Lower leg skin (tissue), 4 donors: ENCODE data around the gene ILDR2. TPM values are rescaled to one million over a fixed set of nuclear protein-coding genes. Genes with fewer than 3 reads are reported as not detected.

Experiments used
- DNase-seq, 2 donors: peaks; one replicate each; pipeline ENCODE4 v3.0.0-alpha.2; 2019; ENCODE audit warnings: low spot score in 2 of 2
- H3K4me3 ChIP-seq: fragments of 200-600 bp; sonication (generic); 2 replicates; pipeline ENCODE4 v1.5.1; 2017; ENCODE audit warnings: mild to moderate bottlenecking, low read depth; ENCODE audit not compliant: poor library complexity, severe bottlenecking
- CTCF ChIP-seq, 3 donors: fragments of 450-650 bp; IDR thresholded peaks; one replicate each; pipeline ENCODE4 v1.5.1; 2016; ENCODE audit warnings: antibody characterized with exemption in 3 of 3, mild to moderate bottlenecking in 3 of 3, moderate library complexity in 2 of 3
- POLR2A ChIP-seq, 2 donors: fragments of 450-650 bp; IDR thresholded peaks; one replicate each; pipeline ENCODE4 v1.6.1; 2016 to 2017; ENCODE audit warnings: antibody characterized with exemption in 2 of 2, mild to moderate bottlenecking in 1 of 2, moderate library complexity in 1 of 2
- WGBS, 2 donors: methylation state at CpG; one replicate each; pipeline ENCODE4 v1.1.5; 2018; 5-methylcytosine and 5-hydroxymethylcytosine counted together
- intact Hi-C: fragments of 100-400 bp; cut with DNase I; formaldehyde crosslinking; loops from one replicate; pipeline ENCODE4 v1.15.0; 2023; ENCODE audit warnings: low total_unique reads
- total RNA-seq, 4 donors: library from RNA; depleted of rRNA; stranded (reverse); fragments of >200 nt; gene quantifications; one replicate each; pipeline ENCODE4 v1.1.0, GENCODE V29; 2016

ILDR2 gene
- total RNA-seq, 4 donors from 2014 or later = 0.29 to 0.46 (median 0.42) TPM; not detected in 1

- no peak for DNase-seq
- no peak overlapping the region for H3K4me3 ChIP-seq
- intact Hi-C loops = no loop called here
- 84 to 86% methylated on average over 2 of the region's 2 CpGs for WGBS, 2 donors
- TF ChIP-seq CTCF (IDR thresholded peaks at IDR 0.05) = no peak
- no peak for TF ChIP-seq POLR2A (IDR thresholded peaks at IDR 0.05)
Measured at GRCh38 chr1:166927701-166928100, 47.6 kb downstream of the ILDR2 start.

GRCh38 chr1:166925810-166926478 lies 49.4 kb downstream of the ILDR2 start:
- WGBS, 2 donors = 66 to 69% methylated on average over 8 of the region's 8 CpGs

GRCh38 chr1:166924823-166925541 lies 50.4 kb downstream of the ILDR2 start:
- DNase-seq = no peak
- no peak overlapping the region for H3K4me3 ChIP-seq
- TF ChIP-seq CTCF (IDR thresholded peaks at IDR 0.05) = no peak
- no peak for TF ChIP-seq POLR2A (IDR thresholded peaks at IDR 0.05)
- 59 to 62% methylated on average over 3 of the region's 3 CpGs for WGBS, 2 donors
- intact Hi-C loops = no loop called here

More at GRCh38 chr1:166925810-166926478, 49.4 kb downstream of the ILDR2 start:
- no peak for TF ChIP-seq CTCF (IDR thresholded peaks at IDR 0.05)
- TF ChIP-seq POLR2A (IDR thresholded peaks at IDR 0.05) = no peak
- DNase-seq = no peak
- no peak overlapping the region for H3K4me3 ChIP-seq
- intact Hi-C loops = no loop called here

- H3K4me3 ChIP-seq = no peak overlapping the region
- DNase-seq = no peak
- TF ChIP-seq POLR2A (IDR thresholded peaks at IDR 0.05) (no peak), CTCF (IDR thresholded peaks at IDR 0.05) (no peak)
- intact Hi-C loops = no loop called here
- WGBS, 2 donors = 10% methylated on average over 33 to 34 of the region's 113 CpGs
Measured at GRCh38 chr1:166920561-166921475, 54.5 kb downstream of the ILDR2 start.

GRCh38 chr1:166918956-166919316 lies 56.4 kb downstream of the ILDR2 start:
- DNase-seq = no peak
- no peak for TF ChIP-seq POLR2A (IDR thresholded peaks at IDR 0.05)
- no peak for TF ChIP-seq CTCF (IDR thresholded peaks at IDR 0.05)
- 72 to 82% methylated on average over 2 of the region's 2 CpGs for WGBS, 2 donors
- intact Hi-C loops = loop anchor here (10.0 kb wide), 1 partner anchor 136 kb away; no protein-coding TSS in a partner anchor
- no peak overlapping the region for H3K4me3 ChIP-seq
